Vagina (tissue), 2 donors: ENCODE results near the gene CDC14B.

ENCODE experiments used
- CTCF ChIP-seq, 3 experiments: fragments of 450-650 bp in 2 of 3; fragments of 200-600 bp in 1 of 3; sonication (generic) in 1 of 3; IDR thresholded peaks; one replicate each; pipeline ENCODE4 v1.5.1; 2017 to 2019; ENCODE audit warnings: antibody characterized with exemption in 3 of 3, mild to moderate bottlenecking in 2 of 3, moderate library complexity in 2 of 3
- POLR2AphosphoS5 ChIP-seq, 2 donors: sonication (generic); formaldehyde crosslinking; IDR thresholded peaks; one replicate each; pipeline ENCODE4 v1.9.0; 2017; ENCODE audit warnings: antibody characterized with exemption in 2 of 2, mild to moderate bottlenecking in 2 of 2, low read depth in 1 of 2; ENCODE audit not compliant: insufficient read depth in 1 of 2

DNA sequence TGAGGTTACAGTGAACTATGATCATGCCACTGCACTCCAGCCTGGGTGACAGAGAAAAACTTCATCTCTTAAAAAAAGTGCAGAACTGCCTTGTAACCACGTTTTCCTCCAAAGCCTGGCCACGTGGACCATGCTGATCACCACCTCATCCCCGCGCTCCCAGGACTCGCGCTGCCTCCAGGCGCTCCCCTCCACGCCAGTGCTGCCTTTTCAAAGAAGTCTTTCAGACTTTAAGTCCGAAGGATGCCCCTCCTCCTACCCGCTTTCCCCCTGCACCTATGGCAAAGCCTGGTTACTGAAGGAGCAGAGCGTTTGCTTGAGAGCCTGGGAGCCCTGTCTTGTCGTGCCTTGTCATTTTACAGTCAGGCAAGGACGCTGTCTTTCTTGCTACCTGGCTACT, 125.9 kb downstream of the CDC14B start:
- TF ChIP-seq CTCF (IDR thresholded peaks at IDR 0.05) (no peak), POLR2AphosphoS5 (IDR thresholded peaks at IDR 0.05; ENCODE audit: insufficient read depth in 1 of 2, low read depth in 1 of 2) (no peak)
